K562 (cell line): ENCODE data around the gene VPS13C. TPM values are rescaled to one million over a fixed set of nuclear protein-coding genes. Genes with fewer than 3 reads are reported as not detected.

Source experiments
- ATF1 ChIP-seq, 2 experiments: fragments of 450-650 bp in 1 of 2; IDR thresholded peaks; 2 replicates each; pipeline ENCODE4 v1.6.1; 2016; ENCODE audit warnings: missing compliant biosample characterization in 1 of 2, missing genetic modification characterization in 1 of 2
- CC2D1A ChIP-seq: fragments of 450-650 bp; IDR thresholded peaks from 2 replicates; pipeline ENCODE4 v1.6.1; 2017; ENCODE audit warnings: mild to moderate bottlenecking
- CCNT2 ChIP-seq: IDR thresholded peaks from 2 replicates; pipeline ENCODE4 v1.6.1; 2011; ENCODE audit warnings: borderline replicate concordance, low read depth, mild to moderate bottlenecking, moderate library complexity, mixed read lengths, low read length; ENCODE audit not compliant: insufficient read length; ENCODE audit errors: extremely low read depth
- CGGBP1 ChIP-seq: fragments of 250-450 bp; sonication (Bioruptor Pico); IDR thresholded peaks from 2 replicates; pipeline ENCODE4 v1.9.0; 2021; ENCODE audit warnings: mild to moderate bottlenecking
- CREB3L1 ChIP-seq: fragments of 450-650 bp; IDR thresholded peaks from 2 replicates; pipeline ENCODE4 v1.6.1; 2014; ENCODE audit warnings: low read depth, mild to moderate bottlenecking, moderate library complexity, borderline replicate concordance
- HCFC1 ChIP-seq: IDR thresholded peaks from 2 replicates; pipeline ENCODE4 v1.6.1; 2012; ENCODE audit warnings: low read depth, low read length, improper control_type of control experiment
- KDM5B ChIP-seq: fragments of 200-600 bp; sonication (generic); IDR thresholded peaks from 2 replicates; pipeline ENCODE4 v1.6.1; 2012; ENCODE audit warnings: low read depth, mild to moderate bottlenecking, moderate library complexity, low read length, control low read depth, inconsistent platforms; ENCODE audit not compliant: insufficient replicate concordance
- KLF13 ChIP-seq: fragments of 450-650 bp; IDR thresholded peaks from 2 replicates; pipeline ENCODE4 v1.6.1; 2016; ENCODE audit warnings: missing genetic modification characterization, low read depth, mild to moderate bottlenecking, missing compliant biosample characterization, moderate library complexity, borderline replicate concordance
- MCM2 ChIP-seq: fragments of 450-650 bp; IDR thresholded peaks from 2 replicates; pipeline ENCODE4 v1.6.1; 2017; ENCODE audit warnings: low read depth, mild to moderate bottlenecking
- MXI1 ChIP-seq: IDR thresholded peaks from 2 replicates; pipeline ENCODE4 v1.6.1; 2011; ENCODE audit warnings: low read depth, mild to moderate bottlenecking, improper control_type of control experiment, low read length
- NR2C2 ChIP-seq, 2 experiments: fragments of 200-800 bp in 1 of 2; sonication (Bioruptor generic) in 1 of 2; sonication (generic) in 1 of 2; formaldehyde crosslinking in 1 of 2; IDR thresholded peaks; 2 replicates each; pipeline versions ENCODE4 v1.6.1 to v1.8.0; 2016 to 2022; ENCODE audit warnings: mild to moderate bottlenecking in 1 of 2, missing compliant biosample characterization in 1 of 2, missing genetic modification characterization in 1 of 2, missing genetic modification reagents in 1 of 2
- RAD51 ChIP-seq: fragments of 450-650 bp; IDR thresholded peaks from 2 replicates; pipeline ENCODE4 v1.7.1; 2016; ENCODE audit warnings: low read depth, mild to moderate bottlenecking, borderline replicate concordance
- TEAD1 ChIP-seq, 2 experiments: fragments of 450-650 bp in 1 of 2; sonication (generic) in 1 of 2; formaldehyde crosslinking; IDR thresholded peaks; 2 replicates each; pipeline versions ENCODE4 v1.4.0 to v1.8.0; 2020 to 2022; ENCODE audit warnings: mild to moderate bottlenecking in 2 of 2, missing genetic modification reagents in 1 of 2
- TFAP4 ChIP-seq: sonication (generic); formaldehyde crosslinking; IDR thresholded peaks from 2 replicates; pipeline ENCODE4 v1.8.0; 2022; ENCODE audit warnings: missing genetic modification reagents, mild to moderate bottlenecking, moderate library complexity, borderline replicate concordance
- THAP12 ChIP-seq: fragments of 250-450 bp; sonication (Bioruptor Pico); IDR thresholded peaks from 2 replicates; pipeline ENCODE4 v1.9.0; 2021; ENCODE audit warnings: mild to moderate bottlenecking, inconsistent platforms
- ZBTB49 ChIP-seq: sonication (generic); formaldehyde crosslinking; IDR thresholded peaks from 2 replicates; pipeline ENCODE4 v1.8.0; 2022; ENCODE audit warnings: missing genetic modification reagents, mild to moderate bottlenecking, borderline replicate concordance
- ZKSCAN3 ChIP-seq: fragments of 250-450 bp; sonication (Bioruptor Pico); IDR thresholded peaks from 2 replicates; pipeline ENCODE4 v1.4.0; 2020
- ZNF431 ChIP-seq: sonication (generic); formaldehyde crosslinking; IDR thresholded peaks from 2 replicates; pipeline ENCODE4 v1.8.0; 2022; ENCODE audit warnings: mild to moderate bottlenecking, missing genetic modification reagents
- polyA plus RNA-seq, 8 experiments: library from polyadenylated mRNA; depleted of rRNA in 4 of 8; stranded (reverse) in 5 of 8; unstranded in 3 of 8; fragments of >200 nt; fragmentation: Nextera tagmentation in 2 of 8; fragmentation: Illumina TruSeq in 1 of 8; extraction: Ambion mirVana in 2 of 8; extraction: Trizol in 1 of 8; gene quantifications; 2 replicates each; pipeline versions ENCODE4 v1.2.1 to v1.2.3, GENCODE V29; 2011 to 2014; ENCODE audit warnings: inconsistent platforms in 1 of 8, missing spikeins in 1 of 8
- total RNA-seq, 7 experiments: library from RNA; depleted of rRNA in 6 of 7; stranded (reverse); fragments of >200 nt in 6 of 7; fragmentation: Illumina TruSeq in 2 of 7; extraction: Trizol in 2 of 7; gene quantifications; 2 replicates each; pipeline versions ENCODE4 v1.2.1 to v1.2.3, GENCODE V29; 2011 to 2021; ENCODE audit warnings: low replicate concordance in 1 of 7

Gene VPS13C
- total and polyA plus RNA-seq, 9 of the 15 experiments (the other 6 are each of a cell fraction or from before 2014, with no cell fraction given), result 5.2 to 32.3 (median 15.7) TPM

- no peak for TF ChIP-seq RAD51
- 0 out of 2 replicates have a peak, but pooled peaks have one; percentile 26 for TF ChIP-seq KLF13 (tag)
- no peak for TF ChIP-seq ZNF431 (CRISPR knock-in tag)
- TF ChIP-seq MXI1, result peak; percentile 57; the same call in 1 of the 2 replicates
- TF ChIP-seq HCFC1, result peak; percentile 61
- peak; percentile 99 for TF ChIP-seq TFAP4
- peak; percentile 65; the same call in 1 of the 2 replicates for TF ChIP-seq NR2C2 (CRISPR knock-in tag; IDR thresholded peaks at IDR 0.05)
- peak; percentile 78 for TF ChIP-seq NR2C2 (tag; IDR thresholded peaks at IDR 0.05)
- peak; percentile 11; the same call in 1 of the 2 replicates for TF ChIP-seq ZBTB49 (CRISPR knock-in tag)
- TF ChIP-seq ZKSCAN3 (CRISPR knock-in tag), result no peak
- no peak for TF ChIP-seq CC2D1A
- TF ChIP-seq KDM5B, result peak; percentile 76
- no peak for TF ChIP-seq CGGBP1 (CRISPR knock-in tag)
- TF ChIP-seq CCNT2, result peak; percentile 91
- TF ChIP-seq ATF1 (CRISPR knock-in tag; IDR thresholded peaks at IDR 0.05), result no peak
- TF ChIP-seq ATF1 (tag; IDR thresholded peaks at IDR 0.05), result peak; percentile 78
- TF ChIP-seq TEAD1 (CRISPR knock-in tag; IDR thresholded peaks at IDR 0.05), result 0 out of 4 replicates have a peak, but pooled peaks of 1 of the 2 experiments have one; percentile 12
- TF ChIP-seq THAP12 (CRISPR knock-in tag), result peak; percentile 61; the same call in 1 of the 2 replicates
- TF ChIP-seq MCM2, result no peak
- peak; percentile 38; the same call in 1 of the 2 replicates for TF ChIP-seq CREB3L1
Observed at GRCh38 chr15:62060113-62060895, at the start of gene VPS13C (continued).
